Memory B cell (primary cell): ENCODE measurements around the gene POU2AF3.
A peak's percentile ranks its signal among the peaks of the same experiment; 100 is the strongest.
"Not testable (repeated sequence)": the region's sequence is repeated elsewhere in the genome, so short reads cannot be mapped to it uniquely, and the experiment has no call there.

Source experiments
- ATAC-seq: fragments of 150-1000 bp; cut with Tn5 transposase; 2 replicates; pipeline ENCODE4 v1.10.0; 2021; ENCODE audit warnings: low read depth, mild to moderate bottlenecking, moderate library complexity
- DNase-seq, 2 donors: peaks; one replicate each; pipeline ENCODE4 v3.0.0; 2022; ENCODE audit warnings: low spot score in 2 of 2
- H3K27ac Mint-ChIP-seq: one replicate; pipeline ENCODE4 v1.8.0; 2022; ENCODE audit warnings: mild to moderate bottlenecking, moderate library complexity, mixed read lengths
- H3K27me3 Mint-ChIP-seq: one replicate; pipeline ENCODE4 v1.8.0; 2022; ENCODE audit warnings: mixed read lengths
- H3K36me3 Mint-ChIP-seq: one replicate; pipeline ENCODE4 v1.8.0; 2022; ENCODE audit warnings: mild to moderate bottlenecking, mixed read lengths
- H3K4me1 Mint-ChIP-seq: one replicate; pipeline ENCODE4 v1.8.0; 2022; ENCODE audit warnings: mixed read lengths
- H3K4me3 Mint-ChIP-seq: one replicate; pipeline ENCODE4 v1.8.0; 2022; ENCODE audit warnings: mild to moderate bottlenecking, moderate library complexity, mixed read lengths
- H3K9me3 Mint-ChIP-seq: one replicate; pipeline ENCODE4 v1.8.0; 2022; ENCODE audit warnings: mixed read lengths

The POU2AF3 gene

GRCh38 chr11:111298413-111299100, at the start of gene POU2AF3:
POU2AF3 (plus strand) TSS chr11:111298546; CDS start chr11:111298582, 36 bp downstream.
- DNase-seq (no peak), ATAC-seq (peak; percentile 42)
- H3K27ac Mint-ChIP-seq = no peak within 1 kb of the TSS
- no peaks in the 10 kb centered on the region for H3K9me3 Mint-ChIP-seq
- no peaks in the 10 kb centered on the region for H3K27me3 Mint-ChIP-seq
- peaks cover 18% of the 10 kb centered on the region for H3K4me1 Mint-ChIP-seq
- no peaks in the 10 kb centered on the region for H3K36me3 Mint-ChIP-seq
- peak within 1 kb of the TSS; percentile 78 for H3K4me3 Mint-ChIP-seq

GRCh38 chr11:111250936-111251335, 47.4 kb upstream of the POU2AF3 start:
- ATAC-seq (no peak), DNase-seq (no peak)

GRCh38 chr11:111253131-111253530, 45.2 kb upstream of the POU2AF3 start:
- H3K36me3 Mint-ChIP-seq = peaks cover 3% of the 10 kb centered on the region
- DNase-seq = no peak
- ATAC-seq = peak; percentile 73
- no peaks in the 10 kb centered on the region for H3K4me1 Mint-ChIP-seq
- no peak overlapping the region for H3K27ac Mint-ChIP-seq
- H3K4me3 Mint-ChIP-seq = no peak overlapping the region
- no peaks in the 10 kb centered on the region for H3K9me3 Mint-ChIP-seq
- peaks cover 15% of the 10 kb centered on the region for H3K27me3 Mint-ChIP-seq

More at GRCh38 chr11:111250936-111251335, 47.4 kb upstream of the POU2AF3 start:
- Mint-ChIP-seq H3K27me3 (peaks cover 12% of the 10 kb centered on the region), H3K4me3 (no peak overlapping the region), H3K9me3 (no peaks in the 10 kb centered on the region), H3K4me1 (no peaks in the 10 kb centered on the region), H3K36me3 (peaks cover 3% of the 10 kb centered on the region), H3K27ac (no peak overlapping the region)

- Mint-ChIP-seq H3K27me3 (peaks cover 15% of the 10 kb centered on the region), H3K27ac (no peak overlapping the region), H3K36me3 (peaks cover 3% of the 10 kb centered on the region), H3K4me3 (no peak overlapping the region), H3K4me1 (no peaks in the 10 kb centered on the region), H3K9me3 (no peaks in the 10 kb centered on the region)
- no peak for ATAC-seq
- DNase-seq = no peak
Observed at GRCh38 chr11:111253630-111254029, 44.7 kb upstream of the POU2AF3 start.

GRCh38 chr11:111258046-111258445, 40.3 kb upstream of the POU2AF3 start:
- H3K36me3 Mint-ChIP-seq = peaks cover 1% of the 10 kb centered on the region
- H3K4me1 Mint-ChIP-seq = no peaks in the 10 kb centered on the region
- peaks cover 17% of the 10 kb centered on the region for H3K27me3 Mint-ChIP-seq
- no peak overlapping the region for H3K4me3 Mint-ChIP-seq
- DNase-seq (no peak), ATAC-seq (no peak)
- no peaks in the 10 kb centered on the region for H3K9me3 Mint-ChIP-seq
- no peak overlapping the region for H3K27ac Mint-ChIP-seq

GRCh38 chr11:111259896-111260295, 38.5 kb upstream of the POU2AF3 start:
- H3K27ac Mint-ChIP-seq = no peak overlapping the region
- H3K36me3 Mint-ChIP-seq = peaks cover 1% of the 10 kb centered on the region
- H3K4me3 Mint-ChIP-seq = no peak overlapping the region
- peaks cover 4% of the 10 kb centered on the region for H3K4me1 Mint-ChIP-seq
- ATAC-seq (no peak), DNase-seq (no peak)
- peaks cover 20% of the 10 kb centered on the region for H3K27me3 Mint-ChIP-seq
- H3K9me3 Mint-ChIP-seq = no peaks in the 10 kb centered on the region

- Mint-ChIP-seq H3K4me3 (no peak overlapping the region), H3K4me1 (peaks cover 4% of the 10 kb centered on the region), H3K27me3 (peaks cover 20% of the 10 kb centered on the region), H3K9me3 (no peaks in the 10 kb centered on the region), H3K36me3 (peaks cover 1% of the 10 kb centered on the region), H3K27ac (no peak overlapping the region)
- no peak for DNase-seq
- no peak for ATAC-seq
Observed at GRCh38 chr11:111260811-111261210, 37.5 kb upstream of the POU2AF3 start.

- ATAC-seq (no peak), DNase-seq (no peak)
- Mint-ChIP-seq H3K27ac (no peak overlapping the region), H3K9me3 (no peaks in the 10 kb centered on the region), H3K36me3 (peaks cover 1% of the 10 kb centered on the region), H3K4me1 (peaks cover 4% of the 10 kb centered on the region), H3K27me3 (peaks cover 16% of the 10 kb centered on the region), H3K4me3 (no peak overlapping the region)
Observed at GRCh38 chr11:111264646-111265045, 33.7 kb upstream of the POU2AF3 start.

GRCh38 chr11:111265421-111265820, 32.9 kb upstream of the POU2AF3 start:
- no peak overlapping the region for H3K4me3 Mint-ChIP-seq

GRCh38 chr11:111268303-111268702, 30.0 kb upstream of the POU2AF3 start:
- H3K4me1 Mint-ChIP-seq = peaks cover 13% of the 10 kb centered on the region
- not testable (repeated sequence) for H3K4me3 Mint-ChIP-seq, H3K27ac Mint-ChIP-seq, H3K9me3 Mint-ChIP-seq, H3K27me3 Mint-ChIP-seq, DNase-seq, ATAC-seq, H3K36me3 Mint-ChIP-seq

More at GRCh38 chr11:111265421-111265820, 32.9 kb upstream of the POU2AF3 start:
- Mint-ChIP-seq H3K9me3 (no peaks in the 10 kb centered on the region), H3K27ac (no peak overlapping the region), H3K4me1 (peaks cover 4% of the 10 kb centered on the region), H3K27me3 (peaks cover 12% of the 10 kb centered on the region), H3K36me3 (no peaks in the 10 kb centered on the region)
- no peak for DNase-seq
- ATAC-seq = no peak

GRCh38 chr11:111269146-111269868, 29.0 kb upstream of the POU2AF3 start:
- DNase-seq = no peak
- no peak overlapping the region for H3K27ac Mint-ChIP-seq
- H3K9me3 Mint-ChIP-seq = no peaks in the 10 kb centered on the region
- peaks cover 13% of the 10 kb centered on the region for H3K4me1 Mint-ChIP-seq
- H3K36me3 Mint-ChIP-seq = no peaks in the 10 kb centered on the region
- H3K27me3 Mint-ChIP-seq = peaks cover 3% of the 10 kb centered on the region
- H3K4me3 Mint-ChIP-seq = no peak overlapping the region
- ATAC-seq = no peak

- H3K9me3 Mint-ChIP-seq = no peaks in the 10 kb centered on the region
- H3K4me1 Mint-ChIP-seq = peaks cover 9% of the 10 kb centered on the region
- H3K4me3 Mint-ChIP-seq = no peak overlapping the region
- no peaks in the 10 kb centered on the region for H3K36me3 Mint-ChIP-seq
- no peak overlapping the region for H3K27ac Mint-ChIP-seq
- H3K27me3 Mint-ChIP-seq = peaks cover 1% of the 10 kb centered on the region
- DNase-seq = no peak
- peak; percentile 32 for ATAC-seq
Observed at GRCh38 chr11:111272420-111272819, 25.9 kb upstream of the POU2AF3 start.

- no peak for ATAC-seq
Observed at GRCh38 chr11:111282562-111283075, 15.7 kb upstream of the POU2AF3 start.

GRCh38 chr11:111283945-111284481, 14.3 kb upstream of the POU2AF3 start:
- Mint-ChIP-seq H3K27ac (peak overlapping the region; percentile 20), H3K27me3 (peaks cover 2% of the 10 kb centered on the region), H3K4me3 (peak overlapping the region; percentile 64), H3K36me3 (no peaks in the 10 kb centered on the region), H3K9me3 (no peaks in the 10 kb centered on the region), H3K4me1 (peaks cover 7% of the 10 kb centered on the region)
- ATAC-seq (peak; percentile 62), DNase-seq (no peak)

More at GRCh38 chr11:111282562-111283075, 15.7 kb upstream of the POU2AF3 start:
- Mint-ChIP-seq H3K27me3 (peaks cover 2% of the 10 kb centered on the region), H3K27ac (no peak overlapping the region), H3K36me3 (no peaks in the 10 kb centered on the region), H3K4me3 (no peak overlapping the region), H3K4me1 (peaks cover 7% of the 10 kb centered on the region), H3K9me3 (no peaks in the 10 kb centered on the region)
- no peak for DNase-seq
